Activated T-helper 1 cell treated with anti-CD3 and anti-CD28 coated beads, Interleukin-12 subunit alpha, Interleukin-12 subunit beta, Interleukin-2, Interleukin-4 antibody, amounts not matched to agents 30 ng/mL and 10 ng/mL and 1 ng/mL, durations not matched to agents 14 hours and 24 hours and 36 hours (primary cell): Measurements from ENCODE around the gene ZNF786. TPM values are rescaled to one million over a fixed set of nuclear protein-coding genes. Genes with fewer than 3 reads are reported as not detected.

Source experiments
- DNase-seq: peaks from one replicate; pipeline ENCODE4 v3.0.0; 2021; ENCODE audit warnings: low spot score
- H3K27ac Mint-ChIP-seq: one replicate; pipeline ENCODE4 v1.8.0; 2021; ENCODE audit warnings: mild to moderate bottlenecking, mixed read lengths
- H3K27me3 Mint-ChIP-seq: one replicate; pipeline ENCODE4 v1.8.0; 2022; ENCODE audit warnings: mild to moderate bottlenecking, moderate library complexity, mixed read lengths; ENCODE audit not compliant: insufficient read depth
- H3K36me3 Mint-ChIP-seq: one replicate; pipeline ENCODE4 v1.8.0; 2021; ENCODE audit warnings: low read depth, mixed read lengths
- H3K4me1 Mint-ChIP-seq: one replicate; pipeline ENCODE4 v1.8.0; 2021; ENCODE audit warnings: low read depth, mixed read lengths
- H3K4me3 Mint-ChIP-seq: one replicate; pipeline ENCODE4 v1.8.0; 2021; ENCODE audit warnings: mild to moderate bottlenecking, moderate library complexity, mixed read lengths
- H3K9me3 Mint-ChIP-seq: one replicate; pipeline ENCODE4 v1.8.0; 2021; ENCODE audit warnings: mixed read lengths
- intact Hi-C: fragments of 100-400 bp; cut with micrococcal nuclease; formaldehyde crosslinking; loops from one replicate; pipeline ENCODE4 v1.15.1; 2024
- total RNA-seq: library from RNA; stranded (reverse); gene quantifications from 2 replicates; pipeline ENCODE4 v1.2.3, GENCODE V29; 2022

The ZNF786 gene
- total RNA-seq: 9.9 and 10.9 TPM in 2 replicates

DNA sequence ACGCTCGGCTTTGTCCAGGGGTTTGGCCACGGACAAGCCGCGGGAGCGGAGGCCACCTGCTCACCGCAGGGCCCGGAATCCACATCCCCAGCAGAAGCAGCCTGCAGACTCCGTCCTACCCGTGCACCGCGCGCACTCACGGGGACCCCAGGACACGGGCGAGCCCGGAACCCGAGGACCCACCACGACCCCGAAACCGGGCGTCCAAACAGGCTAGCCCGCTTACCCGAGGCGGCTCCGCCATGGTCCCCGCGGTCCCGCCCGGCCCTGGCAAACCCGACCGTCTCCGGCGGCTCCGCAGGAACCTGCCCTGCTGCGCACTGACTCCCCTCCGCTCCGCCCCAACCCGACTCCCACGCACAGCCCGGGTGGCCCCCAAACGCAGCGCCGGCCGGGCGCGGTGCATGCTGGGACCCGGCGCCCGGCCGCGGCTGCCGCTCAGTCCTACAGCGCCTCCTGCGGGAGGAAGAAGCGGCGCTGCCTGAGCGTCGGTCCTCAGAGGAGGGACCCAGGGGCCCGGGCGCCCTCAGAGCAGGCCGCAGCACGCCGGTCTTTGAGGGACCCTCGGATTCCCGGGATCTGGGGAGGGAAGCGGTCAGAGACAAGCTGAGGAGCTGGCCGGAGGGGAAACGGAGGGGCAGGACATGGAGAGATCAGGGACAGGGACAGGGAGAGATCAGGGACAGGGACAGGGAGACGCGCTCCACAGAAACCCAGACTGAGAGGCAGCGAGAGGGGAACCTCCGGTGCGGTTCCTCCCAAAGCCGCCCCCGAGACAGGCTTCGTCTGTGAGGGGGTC is at the start of gene ZNF786:
TSS of gene ZNF786 (minus strand) at position 322 of the 799 bp plus-strand sequence. CDS start at position 244, 78 bp downstream.
- Mint-ChIP-seq H3K9me3 (peaks cover 5% of the 10 kb centered on the region), H3K4me1 (peaks cover 17% of the 10 kb centered on the region), H3K27me3 (peaks cover 2% of the 10 kb centered on the region), H3K36me3 (peaks cover 5% of the 10 kb centered on the region), H3K27ac (peak within 1 kb of the TSS; percentile 100), H3K4me3 (peak within 1 kb of the TSS; percentile 99)
- peak; percentile 87 for DNase-seq
- intact Hi-C loops: loop anchor here (1.0 to 10.0 kb wide), 10 partner anchors 25 to 566 kb away; partner anchors contain the start of genes PDIA4, ZNF282, ZNF398 and ZNF425

- Mint-ChIP-seq H3K36me3 (peaks cover 18% of the 10 kb centered on the region), H3K9me3 (peaks cover 2% of the 10 kb centered on the region), H3K4me1 (no peaks in the 10 kb centered on the region), H3K4me3 (no peak overlapping the region), H3K27me3 (no peaks in the 10 kb centered on the region), H3K27ac (no peak overlapping the region)
- DNase-seq: no peak
- intact Hi-C loops: no loop called here
Observed at GRCh38 chr7:149136118-149136517, 45.6 kb upstream of the ZNF786 start.

DNA sequence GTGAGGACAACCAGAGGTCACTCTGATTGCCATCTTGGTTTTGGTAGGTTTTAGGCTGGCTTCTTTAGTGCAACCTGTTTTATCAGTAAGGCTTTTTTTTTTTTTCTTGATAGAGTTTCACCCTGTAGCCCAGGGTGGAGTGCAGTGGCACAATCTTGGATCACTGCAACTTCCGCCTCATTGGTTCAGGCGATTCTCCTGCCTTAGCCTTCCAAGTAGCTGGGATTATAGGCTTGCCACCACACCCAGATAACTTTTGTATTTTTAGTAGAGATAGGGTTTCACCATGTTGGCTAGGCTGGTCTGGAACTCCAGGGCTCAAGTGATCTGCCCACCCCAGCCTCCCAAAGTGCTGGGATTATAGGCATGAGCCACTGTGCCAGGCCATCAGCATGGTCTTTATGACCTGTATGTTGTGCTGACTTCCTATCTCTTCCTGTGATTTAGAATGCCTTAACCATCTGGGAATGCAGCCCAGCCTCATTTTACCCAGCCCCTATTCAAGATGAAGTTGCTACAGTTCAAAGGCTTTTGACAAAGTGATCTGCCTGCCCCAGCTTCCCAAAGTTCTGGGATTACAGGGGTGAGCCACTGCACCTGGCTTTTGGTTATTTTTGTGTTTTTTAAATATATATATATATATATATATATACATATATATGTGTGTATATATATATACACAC is 42.7 kb upstream of the ZNF786 start:
- Mint-ChIP-seq H3K36me3 (peaks cover 27% of the 10 kb centered on the region), H3K27me3 (no peaks in the 10 kb centered on the region), H3K4me1 (peaks cover 4% of the 10 kb centered on the region), H3K9me3 (peaks cover 10% of the 10 kb centered on the region), H3K27ac (no peak overlapping the region), H3K4me3 (no peak overlapping the region)
- no peak for DNase-seq
- intact Hi-C loops: no loop called here

DNA sequence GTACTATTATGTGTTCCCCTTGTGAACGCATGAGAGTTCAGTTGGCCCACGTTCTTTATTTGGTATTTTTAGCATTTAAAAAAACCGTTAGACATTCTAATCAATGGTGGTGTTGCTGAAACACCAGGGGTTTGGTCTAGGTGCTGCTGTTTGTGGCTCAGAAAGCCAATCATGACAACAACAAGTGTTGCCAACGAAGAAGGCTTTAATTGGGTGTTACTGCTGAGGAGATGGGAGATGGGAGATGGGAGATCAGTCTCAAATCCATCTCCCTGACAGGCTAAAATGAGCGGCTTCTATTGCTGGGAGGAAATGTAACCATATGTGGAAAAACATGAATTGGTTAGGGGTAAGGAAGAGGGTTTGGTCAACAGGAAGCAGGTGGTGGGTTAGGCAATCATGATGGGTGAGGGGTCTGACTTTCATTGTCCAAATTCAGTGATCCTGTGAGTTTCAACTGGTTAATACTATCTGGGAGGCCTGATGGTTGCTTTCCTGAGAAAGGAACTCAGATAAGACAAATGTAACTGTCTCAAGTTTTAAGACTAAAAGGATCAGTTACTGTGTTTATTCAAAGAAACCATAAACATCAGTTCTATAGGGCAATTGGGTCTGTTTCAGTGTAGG is 40.2 kb upstream of the ZNF786 start:
- H3K4me1 Mint-ChIP-seq: peaks cover 15% of the 10 kb centered on the region
- intact Hi-C loops: no loop called here
- H3K27me3 Mint-ChIP-seq: no peaks in the 10 kb centered on the region
- no peak overlapping the region for H3K27ac Mint-ChIP-seq
- H3K9me3 Mint-ChIP-seq: peaks cover 10% of the 10 kb centered on the region
- H3K36me3 Mint-ChIP-seq: peaks cover 33% of the 10 kb centered on the region
- no peak for DNase-seq
- no peak overlapping the region for H3K4me3 Mint-ChIP-seq

- peak; percentile 69 for DNase-seq
- peaks cover 28% of the 10 kb centered on the region for H3K4me1 Mint-ChIP-seq
- H3K9me3 Mint-ChIP-seq: peaks cover 10% of the 10 kb centered on the region
- intact Hi-C loops: loop anchor here (1.0 to 10.0 kb wide), 10 partner anchors 21 to 498 kb away; partner anchors contain the start of genes EZH2, PDIA4, ZNF212 and ZNF282
- peak overlapping the region; percentile 100 for H3K27ac Mint-ChIP-seq
- peak overlapping the region; percentile 100 for H3K4me3 Mint-ChIP-seq
- H3K36me3 Mint-ChIP-seq: peaks cover 26% of the 10 kb centered on the region
- no peaks in the 10 kb centered on the region for H3K27me3 Mint-ChIP-seq
Observed at GRCh38 chr7:149126662-149127266, 36.2 kb upstream of the ZNF786 start.

- peaks cover 28% of the 10 kb centered on the region for H3K4me1 Mint-ChIP-seq
- H3K4me3 Mint-ChIP-seq: peak within 1 kb of the TSS; percentile 100
- H3K9me3 Mint-ChIP-seq: peaks cover 7% of the 10 kb centered on the region
- intact Hi-C loops: loop anchor here (1.0 to 10.0 kb wide), 11 partner anchors 21 to 499 kb away; partner anchors contain the start of genes EZH2, ZNF212, ZNF282 and ZNF398
- DNase-seq: peak; percentile 93
- peak within 1 kb of the TSS; percentile 100 for H3K27ac Mint-ChIP-seq
- peaks cover 20% of the 10 kb centered on the region for H3K36me3 Mint-ChIP-seq
- H3K27me3 Mint-ChIP-seq: no peaks in the 10 kb centered on the region
Observed at GRCh38 chr7:149125863-149126661, 35.5 kb upstream of the ZNF786 start, which contains the start of gene ZNF425. Gene ZNF425, minus strand, starts transcription at chr7:149126324. Its CDS starts 111 bp downstream, at chr7:149126213.

- peak overlapping the region; percentile 100 for H3K4me3 Mint-ChIP-seq
- DNase-seq: no peak
- intact Hi-C loops: loop anchor here (1.0 to 10.0 kb wide), 3 partner anchors 120 to 373 kb away; partner anchors contain the start of gene EZH2
- peaks cover under 1% of the 10 kb centered on the region for H3K27me3 Mint-ChIP-seq
- H3K36me3 Mint-ChIP-seq: peaks cover 12% of the 10 kb centered on the region
- H3K4me1 Mint-ChIP-seq: peaks cover 28% of the 10 kb centered on the region
- peak overlapping the region; percentile 100 for H3K27ac Mint-ChIP-seq
- peaks cover under 1% of the 10 kb centered on the region for H3K9me3 Mint-ChIP-seq
Observed at GRCh38 chr7:149125189-149125862, 34.8 kb upstream of the ZNF786 start.

GRCh38 chr7:149109969-149110368 is 19.5 kb upstream of the ZNF786 start:
- no peak overlapping the region for H3K4me3 Mint-ChIP-seq
- no peaks in the 10 kb centered on the region for H3K36me3 Mint-ChIP-seq
- no peaks in the 10 kb centered on the region for H3K4me1 Mint-ChIP-seq
- H3K9me3 Mint-ChIP-seq: no peaks in the 10 kb centered on the region
- DNase-seq: no peak
- peaks cover 4% of the 10 kb centered on the region for H3K27me3 Mint-ChIP-seq
- intact Hi-C loops: no loop called here
- H3K27ac Mint-ChIP-seq: no peak overlapping the region

DNA sequence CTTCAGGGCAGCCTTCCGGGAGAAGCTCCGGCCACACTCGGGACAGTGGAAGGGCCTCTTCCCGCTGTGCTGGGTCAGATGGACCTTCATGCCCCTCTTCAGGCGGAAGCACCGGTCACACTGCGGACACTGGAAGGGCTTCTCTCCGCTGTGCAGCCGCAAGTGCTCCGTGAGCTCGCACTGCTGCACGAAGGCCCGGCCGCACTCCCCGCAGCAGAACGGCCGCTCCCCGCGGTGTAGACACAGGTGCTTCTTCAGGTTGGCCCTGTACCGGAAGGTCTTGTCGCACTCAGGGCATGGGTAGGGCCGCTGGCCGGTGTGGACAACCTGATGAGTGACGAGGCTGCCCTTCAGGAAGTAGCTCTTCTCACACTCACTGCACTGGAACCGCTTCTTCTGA is 14.2 kb upstream of the ZNF786 start:
- intact Hi-C loops: no loop called here
- DNase-seq: no peak
- Mint-ChIP-seq H3K9me3 (no peaks in the 10 kb centered on the region), H3K4me3 (no peak overlapping the region), H3K36me3 (no peaks in the 10 kb centered on the region), H3K27ac (no peak overlapping the region), H3K4me1 (no peaks in the 10 kb centered on the region), H3K27me3 (peaks cover 6% of the 10 kb centered on the region)

DNA sequence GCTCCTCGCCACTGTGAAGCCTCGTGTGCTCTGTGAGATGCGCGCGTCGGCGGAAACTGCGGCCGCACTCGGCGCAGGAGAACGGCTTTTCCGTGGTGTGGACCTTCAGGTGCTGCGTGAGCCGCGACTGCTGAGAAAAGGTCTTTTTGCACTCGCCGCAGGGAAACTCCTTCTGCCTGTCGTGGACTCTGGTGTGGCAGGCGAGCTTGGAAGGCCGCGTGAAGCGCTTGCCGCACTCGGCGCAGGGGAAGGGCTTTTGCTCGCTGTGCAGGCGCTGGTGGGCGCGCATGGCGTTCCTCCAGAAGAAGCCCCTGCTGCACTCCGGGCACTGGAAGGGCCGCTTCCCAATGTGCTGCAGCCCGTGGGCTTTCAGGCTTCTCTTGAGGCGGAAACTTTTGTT is 13.7 kb upstream of the ZNF786 start:
- intact Hi-C loops: no loop called here
- Mint-ChIP-seq H3K4me3 (no peak overlapping the region), H3K27ac (no peak overlapping the region), H3K9me3 (no peaks in the 10 kb centered on the region), H3K27me3 (peaks cover 6% of the 10 kb centered on the region), H3K36me3 (no peaks in the 10 kb centered on the region), H3K4me1 (no peaks in the 10 kb centered on the region)
- no peak for DNase-seq

DNA sequence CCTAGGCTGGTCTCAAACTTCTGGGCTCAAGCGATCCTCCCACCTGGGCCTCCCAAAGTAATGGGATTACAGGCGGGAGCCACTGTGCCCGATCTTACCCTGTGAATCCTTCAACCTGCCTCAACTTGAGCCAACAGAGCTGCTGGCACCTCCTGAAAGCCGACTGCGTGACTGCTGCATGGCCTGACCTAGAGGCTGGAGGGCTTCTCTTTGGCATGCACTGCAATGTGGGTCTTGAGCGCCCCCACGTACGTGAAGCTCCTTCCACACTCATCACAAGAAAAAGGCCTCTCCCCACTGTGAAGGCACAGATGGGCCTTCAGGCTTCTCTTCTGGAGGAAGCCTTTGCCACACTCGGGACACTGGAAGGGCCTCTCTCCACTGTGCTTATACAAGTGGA is 12.9 kb upstream of the ZNF786 start:
- intact Hi-C loops: no loop called here
- no peak overlapping the region for H3K27ac Mint-ChIP-seq
- no peak overlapping the region for H3K4me3 Mint-ChIP-seq
- DNase-seq: no peak
- H3K4me1 Mint-ChIP-seq: no peaks in the 10 kb centered on the region
- H3K27me3 Mint-ChIP-seq: peaks cover 2% of the 10 kb centered on the region
- no peaks in the 10 kb centered on the region for H3K36me3 Mint-ChIP-seq
- H3K9me3 Mint-ChIP-seq: no peaks in the 10 kb centered on the region
